SK-N-SH (cell line): ENCODE results near the gene HES6. TPM values are rescaled to one million over a fixed set of nuclear protein-coding genes. Genes with fewer than 3 reads are reported as not detected.

ENCODE experiments used
- CTCF ChIA-PET: fragments of 300-600, 350-600 bp; formaldehyde crosslinking; extraction: SDS; loops from one replicate; lab custom pipeline; 2021; lab: Yijun Ruan, JAX
- POLR2A ChIA-PET: fragments of 350-600 bp; sonication (Branson Sonifier 250); formaldehyde crosslinking; extraction: SDS; loops from one replicate; lab custom pipeline; 2020; ENCODE audit warnings: antibody characterized with exemption, inconsistent platforms; lab: Yijun Ruan, JAX
- DNase-seq: peaks from one replicate; pipeline ENCODE4 v3.0.0; 2012
- H2AFZ ChIP-seq: fragments of 200-600 bp; sonication (generic); 2 replicates; pipeline ENCODE4 v1.8.1; 2016; ENCODE audit warnings: antibody characterized with exemption, mild to moderate bottlenecking, low read depth
- H3F3A ChIP-seq: fragments of 200-600 bp; sonication (generic); replicated peaks from 2 replicates; pipeline ENCODE3; 2016; ENCODE audit warnings: antibody characterized with exemption, mild to moderate bottlenecking; ENCODE audit not compliant: insufficient read depth
- H3K27ac ChIP-seq, 2 experiments: fragments of 200-500 bp in 1 of 2; fragments of 200-600 bp in 1 of 2; sonication (Bioruptor generic) in 1 of 2; sonication (generic), shearing (Covaris generic) in 1 of 2; 2 replicates each; pipeline versions ENCODE4 v1.5.1 to v1.6.1; 2014 to 2016; ENCODE audit warnings: low read depth in 2 of 2, inconsistent platforms in 1 of 2, low read length in 1 of 2, mild to moderate bottlenecking in 1 of 2, mixed read lengths in 1 of 2
- H3K27me3 ChIP-seq: fragments of 200-600 bp; sonication (generic), shearing (Covaris generic); 2 replicates; pipeline ENCODE4 v1.6.1; 2016; ENCODE audit warnings: mixed run types; ENCODE audit not compliant: insufficient read depth
- H3K36me3 ChIP-seq, 2 experiments: fragments of 200-500 bp in 1 of 2; fragments of 200-600 bp in 1 of 2; sonication (Bioruptor generic) in 1 of 2; sonication (generic) in 1 of 2; replicated peaks in 1 of 2; 2 replicates each; pipeline versions ENCODE3 to v1.5.1; 2014 to 2016; ENCODE audit warnings: low read length in 1 of 2, mild to moderate bottlenecking in 1 of 2; ENCODE audit not compliant: insufficient read depth in 2 of 2, control insufficient read depth in 1 of 2
- H3K4me1 ChIP-seq, 2 experiments: fragments of 200-500 bp in 1 of 2; fragments of 200-600 bp in 1 of 2; sonication (Bioruptor generic) in 1 of 2; sonication (generic), shearing (Covaris generic) in 1 of 2; 2 replicates each; pipeline versions ENCODE4 v1.5.1 to v1.6.1; 2014 to 2016; ENCODE audit warnings: low read depth in 1 of 2, low read length in 1 of 2, mixed run types in 1 of 2; ENCODE audit not compliant: insufficient read depth in 2 of 2, control insufficient read depth in 1 of 2
- H3K4me2 ChIP-seq: fragments of 200-600 bp; sonication (generic), shearing (Covaris generic); 2 replicates; pipeline ENCODE4 v1.6.1; 2017; ENCODE audit warnings: mixed run types
- H3K4me3 ChIP-seq, 2 experiments: fragments of 200-500 bp in 1 of 2; fragments of 200-600 bp in 1 of 2; sonication (Bioruptor generic) in 1 of 2; sonication (generic), shearing (Covaris generic) in 1 of 2; 2 replicates each; pipeline versions ENCODE4 v1.5.1 to v1.8.1; 2014 to 2016; ENCODE audit warnings: low read depth in 2 of 2, inconsistent platforms in 1 of 2, low read length in 1 of 2, mild to moderate bottlenecking in 1 of 2, mixed read lengths in 1 of 2, moderate library complexity in 1 of 2
- H3K79me2 ChIP-seq: fragments of 200-600 bp; sonication (generic); 2 replicates; pipeline ENCODE4 v1.8.1; 2017; ENCODE audit warnings: mild to moderate bottlenecking; ENCODE audit not compliant: insufficient read depth
- H3K9ac ChIP-seq: fragments of 200-600 bp; sonication (generic); 2 replicates; pipeline ENCODE4 v1.6.1; 2017; ENCODE audit warnings: mixed run types
- H3K9me2 ChIP-seq: fragments of 200-600 bp; sonication (generic); 2 replicates; pipeline ENCODE4 v1.6.1; 2017; ENCODE audit warnings: mixed run types
- H3K9me3 ChIP-seq: fragments of 200-600 bp; sonication (generic); 2 replicates; pipeline ENCODE4 v1.6.1; 2017; ENCODE audit warnings: mixed run types, mild to moderate bottlenecking, moderate library complexity
- H4K20me1 ChIP-seq: fragments of 200-600 bp; sonication (generic); 2 replicates; pipeline ENCODE4 v1.6.1; 2017; ENCODE audit warnings: mild to moderate bottlenecking, mixed run types; ENCODE audit not compliant: insufficient read depth
- CHD2 ChIP-seq: fragments of 150-350 bp; IDR thresholded peaks from 2 replicates; pipeline ENCODE4 v1.6.1; 2018; ENCODE audit warnings: low read length; ENCODE audit not compliant: partially characterized antibody
- ELF1 ChIP-seq: IDR thresholded peaks from 2 replicates; pipeline ENCODE4 v1.4.0; 2012
- FOSL2 ChIP-seq: IDR thresholded peaks from 2 replicates; pipeline ENCODE4 v1.4.0; 2012; ENCODE audit warnings: low read depth, mild to moderate bottlenecking, moderate library complexity, borderline replicate concordance
- GATA2 ChIP-seq: sonication (generic); formaldehyde crosslinking; IDR thresholded peaks from 2 replicates; pipeline ENCODE4 v1.5.0; 2020; ENCODE audit warnings: mild to moderate bottlenecking, missing genetic modification reagents
- MAX ChIP-seq: IDR thresholded peaks from 2 replicates; pipeline ENCODE4 v1.4.0; 2012; ENCODE audit warnings: low read depth
- NFIC ChIP-seq: IDR thresholded peaks from 2 replicates; pipeline ENCODE4 v1.4.0; 2012; ENCODE audit warnings: borderline replicate concordance
- NRF1 ChIP-seq: IDR thresholded peaks from 2 replicates; pipeline ENCODE4 v1.6.1; 2012; ENCODE audit warnings: low read depth, mild to moderate bottlenecking, low read length
- PBX3 ChIP-seq: IDR thresholded peaks from 2 replicates; pipeline ENCODE4; 2012
- POLR2AphosphoS5 ChIP-seq: IDR thresholded peaks from 2 replicates; pipeline ENCODE4 v1.6.1; 2012; ENCODE audit warnings: low read depth, low read length
- RAD21 ChIP-seq: IDR thresholded peaks from 2 replicates; pipeline ENCODE4 v1.6.1; 2012; ENCODE audit warnings: mild to moderate bottlenecking, low read length
- RCOR1 ChIP-seq: fragments of 150-350 bp; IDR thresholded peaks from 2 replicates; pipeline ENCODE4 v1.6.1; 2017; ENCODE audit warnings: antibody characterized with exemption, low read length
- RFX5 ChIP-seq: IDR thresholded peaks from 2 replicates; pipeline ENCODE4 v1.6.1; 2012; ENCODE audit warnings: mild to moderate bottlenecking, improper control_type of control experiment, low read length
- RXRA ChIP-seq: IDR thresholded peaks from 2 replicates; pipeline ENCODE4 v1.4.0; 2012; ENCODE audit warnings: low read depth, mild to moderate bottlenecking, borderline replicate concordance
- SMC3 ChIP-seq: IDR thresholded peaks from 2 replicates; pipeline ENCODE4 v1.6.1; 2012; ENCODE audit warnings: low read depth, low read length, improper control_type of control experiment
- USF1 ChIP-seq: IDR thresholded peaks from 2 replicates; pipeline ENCODE4 v1.4.0; 2012; ENCODE audit warnings: low read depth, borderline replicate concordance
- USF2 ChIP-seq: fragments of 150-350 bp; IDR thresholded peaks from 2 replicates; pipeline ENCODE4 v1.6.1; 2017; ENCODE audit warnings: antibody characterized with exemption, low read length, low read depth, borderline replicate concordance
- WGBS: methylation state at CpG from one replicate; pipeline ENCODE4 v1.1.6; 2017; ENCODE audit warnings: low lambda C conversion rate; 5-methylcytosine and 5-hydroxymethylcytosine counted together
- polyA plus RNA-seq, 3 experiments: library from polyadenylated mRNA; depleted of rRNA; stranded (reverse); fragments of >200 nt; gene quantifications; 2 replicates each; pipeline ENCODE4 v1.2.3, GENCODE V29; 2012
- TF ChIP-seq, protein P1 (sequence below): fragments of 200-600 bp; sonication (generic); IDR thresholded peaks from 2 replicates; pipeline ENCODE4 v1.6.1; 2017; ENCODE audit warnings: antibody characterized with exemption, mild to moderate bottlenecking, moderate library complexity
- TF ChIP-seq, protein P2 (sequence below): IDR thresholded peaks from 2 replicates; pipeline ENCODE4 v1.4.0; 2012; ENCODE audit warnings: low read depth, borderline replicate concordance

The HES6 gene
- polyA plus RNA-seq, 1 of the 3 experiments (the other 2 are of a cell fraction), result 3.6 TPM

GRCh38 chr2:238286551-238286950 lies 46.7 kb upstream of the HES6 start:
- Histone ChIP-seq H3F3A (no peaks in the 10 kb centered on the region), H3K79me2 (peaks cover 24% of the 10 kb centered on the region; the same call in 1 of the 2 replicates), H3K9ac (no peak overlapping the region; the same call in 1 of the 2 replicates), H3K36me3 (no peaks in the 10 kb centered on the region), H3K4me2 (0 out of 2 replicates have a peak overlapping the region, but pooled peaks have one; percentile 95), H3K9me3 (no peaks in the 10 kb centered on the region), H3K9me2 (no peaks in the 10 kb centered on the region), H2AFZ (no peak overlapping the region), H3K4me3 (no peak overlapping the region), H3K4me1 (peaks cover 8 to 15% of the 10 kb centered on the region in 2 experiments; a peak in 3 of 4 replicates), H3K27me3 (no peaks in the 10 kb centered on the region), H4K20me1 (peaks cover 15% of the 10 kb centered on the region; the same call in 1 of the 2 replicates), H3K27ac (peak overlapping the region in 1 of 2 experiments; percentile 67; a peak in 1 of 4 replicates)
- TF ChIP-seq CHD2 (no peak), GATA2 (CRISPR knock-in tag) (no peak), RFX5 (no peak), NRF1 (no peak), USF2 (no peak), RAD21 (no peak), PBX3 (no peak), MAX (no peak), FOSL2 (no peak), RXRA (no peak), POLR2AphosphoS5 (no peak), USF1 (no peak), SMC3 (no peak), RCOR1 (no peak), NFIC (no peak), ELF1 (no peak)
- TF ChIP-seq, protein P1, sequence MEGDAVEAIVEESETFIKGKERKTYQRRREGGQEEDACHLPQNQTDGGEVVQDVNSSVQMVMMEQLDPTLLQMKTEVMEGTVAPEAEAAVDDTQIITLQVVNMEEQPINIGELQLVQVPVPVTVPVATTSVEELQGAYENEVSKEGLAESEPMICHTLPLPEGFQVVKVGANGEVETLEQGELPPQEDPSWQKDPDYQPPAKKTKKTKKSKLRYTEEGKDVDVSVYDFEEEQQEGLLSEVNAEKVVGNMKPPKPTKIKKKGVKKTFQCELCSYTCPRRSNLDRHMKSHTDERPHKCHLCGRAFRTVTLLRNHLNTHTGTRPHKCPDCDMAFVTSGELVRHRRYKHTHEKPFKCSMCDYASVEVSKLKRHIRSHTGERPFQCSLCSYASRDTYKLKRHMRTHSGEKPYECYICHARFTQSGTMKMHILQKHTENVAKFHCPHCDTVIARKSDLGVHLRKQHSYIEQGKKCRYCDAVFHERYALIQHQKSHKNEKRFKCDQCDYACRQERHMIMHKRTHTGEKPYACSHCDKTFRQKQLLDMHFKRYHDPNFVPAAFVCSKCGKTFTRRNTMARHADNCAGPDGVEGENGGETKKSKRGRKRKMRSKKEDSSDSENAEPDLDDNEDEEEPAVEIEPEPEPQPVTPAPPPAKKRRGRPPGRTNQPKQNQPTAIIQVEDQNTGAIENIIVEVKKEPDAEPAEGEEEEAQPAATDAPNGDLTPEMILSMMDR, result no peak
- TF ChIP-seq, protein P2, sequence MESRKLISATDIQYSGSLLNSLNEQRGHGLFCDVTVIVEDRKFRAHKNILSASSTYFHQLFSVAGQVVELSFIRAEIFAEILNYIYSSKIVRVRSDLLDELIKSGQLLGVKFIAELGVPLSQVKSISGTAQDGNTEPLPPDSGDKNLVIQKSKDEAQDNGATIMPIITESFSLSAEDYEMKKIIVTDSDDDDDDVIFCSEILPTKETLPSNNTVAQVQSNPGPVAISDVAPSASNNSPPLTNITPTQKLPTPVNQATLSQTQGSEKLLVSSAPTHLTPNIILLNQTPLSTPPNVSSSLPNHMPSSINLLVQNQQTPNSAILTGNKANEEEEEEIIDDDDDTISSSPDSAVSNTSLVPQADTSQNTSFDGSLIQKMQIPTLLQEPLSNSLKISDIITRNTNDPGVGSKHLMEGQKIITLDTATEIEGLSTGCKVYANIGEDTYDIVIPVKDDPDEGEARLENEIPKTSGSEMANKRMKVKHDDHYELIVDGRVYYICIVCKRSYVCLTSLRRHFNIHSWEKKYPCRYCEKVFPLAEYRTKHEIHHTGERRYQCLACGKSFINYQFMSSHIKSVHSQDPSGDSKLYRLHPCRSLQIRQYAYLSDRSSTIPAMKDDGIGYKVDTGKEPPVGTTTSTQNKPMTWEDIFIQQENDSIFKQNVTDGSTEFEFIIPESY, result no peak
- DNase-seq, result no peak
- WGBS, result 83% methylated on average over 6 of the region's 7 CpGs
- POLR2A ChIA-PET, result no interaction called here
- CTCF ChIA-PET, result interaction anchor here (1.0 to 5.7 kb wide), 6 partner anchors 8 to 31 kb away, joined by 3 to 28 read pairs (median 8); no protein-coding TSS in a partner anchor
